Liver (tissue), 9 donors: ENCODE data around the gene PIN4. TPM values are rescaled to one million over a fixed set of nuclear protein-coding genes. Genes with fewer than 3 reads are reported as not detected.

ENCODE experiments used
- DNase-seq: peaks from one replicate; pipeline ENCODE4 v3.0.0-alpha.2; 2017; ENCODE audit warnings: low spot score
- H3K27ac ChIP-seq, 2 donors: one replicate each; pipeline ENCODE4 v1.7.0; 2013; ENCODE audit warnings: inconsistent platforms in 2 of 2, low read length in 2 of 2, control low read depth in 1 of 2, low read depth in 1 of 2, mild to moderate bottlenecking in 1 of 2
- H3K27me3 ChIP-seq, 4 donors: one replicate each; pipeline versions ENCODE4 v1.6.1 to v1.7.0; 2013; ENCODE audit warnings: low read length in 3 of 4, inconsistent platforms in 1 of 4, mild to moderate bottlenecking in 1 of 4, moderate library complexity in 1 of 4; ENCODE audit not compliant: control insufficient read depth in 4 of 4, insufficient read depth in 4 of 4
- H3K36me3 ChIP-seq, 4 donors: one replicate each; pipeline versions ENCODE4 v1.6.1 to v1.7.0; 2013; ENCODE audit warnings: low read length in 3 of 4, mild to moderate bottlenecking in 3 of 4, low read depth in 1 of 4, moderate library complexity in 1 of 4; ENCODE audit not compliant: control insufficient read depth in 4 of 4, insufficient read depth in 3 of 4
- H3K4me1 ChIP-seq, 4 donors: one replicate each; pipeline versions ENCODE4 v1.6.1 to v1.7.0; 2013; ENCODE audit warnings: low read length in 3 of 4, mild to moderate bottlenecking in 3 of 4, moderate library complexity in 1 of 4; ENCODE audit not compliant: control insufficient read depth in 4 of 4, insufficient read depth in 4 of 4
- H3K4me3 ChIP-seq, 3 donors: one replicate each; pipeline versions ENCODE4 v1.6.1 to v1.7.0; 2013; ENCODE audit warnings: low read length in 3 of 3, control low read depth in 1 of 3, low read depth in 1 of 3, mild to moderate bottlenecking in 1 of 3
- H3K9ac ChIP-seq, 2 donors: one replicate each; pipeline ENCODE4 v1.7.0; 2013; ENCODE audit warnings: low read length in 2 of 2, mild to moderate bottlenecking in 2 of 2, moderate library complexity in 2 of 2, control low read depth in 1 of 2, low read depth in 1 of 2
- H3K9me3 ChIP-seq, 4 donors: one replicate each; pipeline versions ENCODE4 v1.6.1 to v1.7.0; 2013; ENCODE audit warnings: low read length in 3 of 4; ENCODE audit not compliant: control insufficient read depth in 4 of 4
- ATF3 ChIP-seq: IDR thresholded peaks from 2 replicates; pipeline ENCODE4 v1.6.1; 2016; ENCODE audit warnings: antibody characterized with exemption
- CTCF ChIP-seq: fragments of 150-350 bp; IDR thresholded peaks from 2 replicates; pipeline ENCODE4 v1.5.1; 2017; ENCODE audit warnings: improper control_type of control experiment, low read depth, low read length; ENCODE audit not compliant: missing input control
- EGR1 ChIP-seq, 2 donors: IDR thresholded peaks; 2 replicates each; pipeline ENCODE4 v1.6.1; 2016 to 2018; ENCODE audit warnings: antibody characterized with exemption in 2 of 2, low read depth in 2 of 2
- FOXA1 ChIP-seq: IDR thresholded peaks from 2 replicates; pipeline ENCODE4 v1.6.1; 2016; ENCODE audit warnings: antibody characterized with exemption
- FOXA2 ChIP-seq: IDR thresholded peaks from 2 replicates; pipeline ENCODE4 v1.6.1; 2016; ENCODE audit warnings: antibody characterized with exemption
- GABPA ChIP-seq, 2 donors: IDR thresholded peaks in 1 of 2; conservative IDR thresholded peaks in 1 of 2; 2 replicates each; pipeline ENCODE4 v1.6.1; 2016; ENCODE audit warnings: antibody characterized with exemption in 2 of 2, mild to moderate bottlenecking in 1 of 2, moderate library complexity in 1 of 2
- HNF4A ChIP-seq, 2 donors: conservative IDR thresholded peaks; 2 replicates each; pipeline ENCODE4 v1.6.1; 2016; ENCODE audit warnings: antibody characterized with exemption in 2 of 2, mild to moderate bottlenecking in 2 of 2
- HNF4G ChIP-seq: IDR thresholded peaks from 2 replicates; pipeline ENCODE4 v1.6.1; 2016; ENCODE audit warnings: antibody characterized with exemption
- MAX ChIP-seq: IDR thresholded peaks from 2 replicates; pipeline ENCODE4 v1.6.1; 2016; ENCODE audit warnings: antibody characterized with exemption
- NR2F2 ChIP-seq: IDR thresholded peaks from 2 replicates; pipeline ENCODE4 v1.6.1; 2016; ENCODE audit warnings: antibody characterized with exemption
- RAD21 ChIP-seq, 2 donors: IDR thresholded peaks; 2 replicates each; pipeline ENCODE4 v1.6.1; 2016; ENCODE audit warnings: antibody characterized with exemption in 2 of 2, mild to moderate bottlenecking in 2 of 2
- REST ChIP-seq: IDR thresholded peaks from 2 replicates; pipeline ENCODE4 v1.6.1; 2016; ENCODE audit warnings: antibody characterized with exemption, mild to moderate bottlenecking
- RXRA ChIP-seq, 2 donors: IDR thresholded peaks; 2 replicates each; pipeline ENCODE4 v1.6.1; 2017 to 2018; ENCODE audit warnings: antibody characterized with exemption in 2 of 2, mild to moderate bottlenecking in 1 of 2
- SP1 ChIP-seq: IDR thresholded peaks from 2 replicates; pipeline ENCODE4 v1.6.1; 2018; ENCODE audit warnings: antibody characterized with exemption, mild to moderate bottlenecking
- TAF1 ChIP-seq: conservative IDR thresholded peaks from 2 replicates; pipeline ENCODE4 v1.6.1; 2016; ENCODE audit warnings: antibody characterized with exemption, mild to moderate bottlenecking
- YY1 ChIP-seq: IDR thresholded peaks from 2 replicates; pipeline ENCODE4 v1.6.1; 2016; ENCODE audit warnings: antibody characterized with exemption, mild to moderate bottlenecking
- ZBTB33 ChIP-seq: IDR thresholded peaks from 2 replicates; pipeline ENCODE4 v1.6.1; 2016; ENCODE audit warnings: antibody characterized with exemption
- WGBS: extraction: QIAGEN DNeasy Blood & Tissue Kit; methylation state at CpG from one replicate; pipeline ENCODE4 v1.1.7; 2013; 5-methylcytosine and 5-hydroxymethylcytosine counted together
- polyA plus RNA-seq, 2 donors: library from polyadenylated mRNA; stranded (reverse) in 1 of 2; unstranded in 1 of 2; fragments of 200-250 nt in 1 of 2; fragments of >200 nt in 1 of 2; fragmentation: Nextera tagmentation in 1 of 2; extraction: Ambion mirVana in 1 of 2; gene quantifications; one replicate each; pipeline versions ENCODE4 v1.2.1 to v1.2.3, GENCODE V29; 2013 to 2015
- total RNA-seq, 2 donors: library from RNA; depleted of rRNA; stranded (reverse); fragments of >200 nt; gene quantifications; one replicate each; pipeline ENCODE4 v1.2.3, GENCODE V29; 2014
- donor health status: healthy.
- donor health status: healthy.
- donor health status: healthy.
- donor health status: healthy.
- donor health status: healthy.

PIN4 gene
- total and polyA plus RNA-seq, 4 donors: 7.1 to 26.2 (median 9.3) TPM

GRCh38 chrX:72176981-72177380 is 4.6 kb upstream of the PIN4 start:
- H3K27ac ChIP-seq: no peak overlapping the region
- no peak overlapping the region for H3K4me3 ChIP-seq
- DNase-seq: no peak
- no peak overlapping the region for H3K9ac ChIP-seq
- WGBS: 79% methylated on average over 2 of the region's 2 CpGs
- H3K27me3 ChIP-seq: no peaks in the 10 kb centered on the region
- H3K9me3 ChIP-seq: no peaks in the 10 kb centered on the region
- no peak for TF ChIP-seq TAF1
- TF ChIP-seq REST: no peak
- no peak for TF ChIP-seq CTCF
- TF ChIP-seq MAX: no peak
- no peaks in the 10 kb centered on the region for H3K36me3 ChIP-seq
- H3K4me1 ChIP-seq: peaks cover 0 to 2% (median under 1%) of the 10 kb centered on the region in 4 donors

- Histone ChIP-seq H3K27ac (no peak overlapping the region), H3K9me3 (no peaks in the 10 kb centered on the region), H3K4me3 (no peak overlapping the region), H3K36me3 (peaks cover 0 to 2% (median 0%) of the 10 kb centered on the region in 4 donors), H3K9ac (no peak overlapping the region), H3K4me1 (peaks cover 2 to 14% (median 8%) of the 10 kb centered on the region in 4 donors), H3K27me3 (no peaks in the 10 kb centered on the region)
- TF ChIP-seq EGR1 (IDR thresholded peaks at IDR 0.05; ENCODE audit: low read depth in 2 of 2) (no peak), ZBTB33 (no peak), REST (no peak), CTCF (no peak), YY1 (no peak), GABPA (IDR thresholded peaks at IDR 0.05 in 1 of 2, conservative IDR thresholded peaks at IDR 0.05 in 1 of 2) (no peak), RXRA (IDR thresholded peaks at IDR 0.05) (no peak), NR2F2 (no peak), HNF4A (conservative IDR thresholded peaks at IDR 0.05) (no peak), MAX (no peak), HNF4G (no peak), FOXA1 (no peak), RAD21 (IDR thresholded peaks at IDR 0.05) (no peak), FOXA2 (no peak), SP1 (no peak), ATF3 (no peak)
- DNase-seq: no peak
- 55% methylated on average over 1 of the region's 1 CpG for WGBS
Measured at GRCh38 chrX:72180539-72180938, 1.0 kb upstream of the PIN4 start.
